ENCODE results near the gene HS1BP3.

GRCh38 chr2:20615466-20616241, 35.2 kb downstream of the HS1BP3 start:
- TF ChIP-seq RARB (CRISPR knock-in tag; IDR thresholded peaks at IDR 0.05) (no peak), RCOR1 (IDR thresholded peaks at IDR 0.05; ENCODE audit: low read depth, low read length) (no peak), USF2 (IDR thresholded peaks at IDR 0.05) (no peak), CTCF (IDR thresholded peaks at IDR 0.05) (no peak), ZFP36 (IDR thresholded peaks at IDR 0.05; ENCODE audit: borderline replicate concordance, partially characterized antibody) (no peak), POLR2A (IDR thresholded peaks at IDR 0.05; ENCODE audit: low read length) (no peak), RAD21 (conservative IDR thresholded peaks at IDR 0.05 in 1 of 2, IDR thresholded peaks at IDR 0.05 in 1 of 2) (no peak), KDM1A (IDR thresholded peaks at IDR 0.05; ENCODE audit: low read depth) (no peak), MAFK (IDR thresholded peaks at IDR 0.05; ENCODE audit: partially characterized antibody) (no peak), MAX (IDR thresholded peaks at IDR 0.05) (no peak)

All from A549 (cell line).